Stimulated activated effector memory CD8-positive, alpha-beta T cell treated with anti-CD3 and anti-CD28 coated beads, Interleukin-12 subunit alpha, Interleukin-12 subunit beta, amount 100 ng/mL, for 72 hours (primary cell): Measurements from ENCODE around the gene CFAP43.
"Not testable (repeated sequence)": the region's sequence is repeated elsewhere in the genome, so short reads cannot be mapped to it uniquely, and the experiment has no call there.

Source experiments
- ATAC-seq: fragments of 150-1000 bp; cut with Tn5 transposase; 2 replicates; pipeline ENCODE4 v1.10.0; 2021
- DNase-seq, 2 donors: peaks; one replicate each; pipeline ENCODE4 v3.0.0; 2021 to 2022; ENCODE audit warnings: low spot score in 2 of 2
- H3K27ac Mint-ChIP-seq: one replicate; pipeline ENCODE4 v1.8.0; 2022; ENCODE audit warnings: mild to moderate bottlenecking, mixed read lengths
- H3K36me3 Mint-ChIP-seq: one replicate; pipeline ENCODE4 v1.8.0; 2022; ENCODE audit warnings: mild to moderate bottlenecking, mixed read lengths
- H3K4me1 Mint-ChIP-seq: one replicate; pipeline ENCODE4 v1.8.0; 2022; ENCODE audit warnings: mixed read lengths
- H3K4me3 Mint-ChIP-seq: one replicate; pipeline ENCODE4 v1.8.0; 2022; ENCODE audit warnings: mild to moderate bottlenecking, mixed read lengths
- H3K9me3 Mint-ChIP-seq: one replicate; pipeline ENCODE4 v1.8.0; 2022; ENCODE audit warnings: mixed read lengths

Gene CFAP43

GRCh38 chr10:104250371-104250770 is 18.2 kb upstream of the CFAP43 start:
- Mint-ChIP-seq H3K4me3 (no peak overlapping the region), H3K9me3 (no peaks in the 10 kb centered on the region), H3K4me1 (peaks cover 24% of the 10 kb centered on the region), H3K27ac (no peak overlapping the region), H3K36me3 (no peaks in the 10 kb centered on the region)
- ATAC-seq (no peak), DNase-seq (no peak)

DNA sequence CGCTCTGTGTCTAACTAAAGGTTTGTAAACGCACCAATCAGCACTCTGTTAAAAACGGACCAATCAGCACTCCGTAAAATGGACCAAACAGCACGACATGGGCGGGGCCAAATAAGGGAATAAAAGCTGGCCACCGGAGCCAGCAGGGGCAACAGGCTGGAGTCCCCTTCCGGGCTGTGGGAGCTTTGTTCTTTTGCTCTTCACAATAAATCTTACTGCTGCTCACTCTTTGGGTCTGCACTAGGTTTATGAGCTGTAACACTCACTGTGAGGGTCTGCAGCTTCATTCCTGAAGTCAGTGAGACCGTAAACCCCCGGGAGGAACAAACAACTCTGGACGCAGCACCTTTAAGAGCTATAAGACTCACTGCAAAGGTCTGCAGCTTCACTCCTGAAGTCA is 16.8 kb upstream of the CFAP43 start:
- not testable (repeated sequence) for H3K27ac Mint-ChIP-seq, H3K9me3 Mint-ChIP-seq, H3K36me3 Mint-ChIP-seq, DNase-seq, H3K4me3 Mint-ChIP-seq, ATAC-seq
- peaks cover 17% of the 10 kb centered on the region for H3K4me1 Mint-ChIP-seq

- DNase-seq (no peak), ATAC-seq (peak; percentile 79)
- no peak overlapping the region for H3K27ac Mint-ChIP-seq
- H3K36me3 Mint-ChIP-seq, result no peaks in the 10 kb centered on the region
- no peaks in the 10 kb centered on the region for H3K9me3 Mint-ChIP-seq
- H3K4me3 Mint-ChIP-seq, result peak overlapping the region; percentile 10
- H3K4me1 Mint-ChIP-seq, result peaks cover 7% of the 10 kb centered on the region
Measured at GRCh38 chr10:104247513-104248146, 15.5 kb upstream of the CFAP43 start.

- H3K27ac Mint-ChIP-seq, result no peak overlapping the region
- DNase-seq, result no peak
Measured at GRCh38 chr10:104246976-104247375, 14.8 kb upstream of the CFAP43 start.

DNA sequence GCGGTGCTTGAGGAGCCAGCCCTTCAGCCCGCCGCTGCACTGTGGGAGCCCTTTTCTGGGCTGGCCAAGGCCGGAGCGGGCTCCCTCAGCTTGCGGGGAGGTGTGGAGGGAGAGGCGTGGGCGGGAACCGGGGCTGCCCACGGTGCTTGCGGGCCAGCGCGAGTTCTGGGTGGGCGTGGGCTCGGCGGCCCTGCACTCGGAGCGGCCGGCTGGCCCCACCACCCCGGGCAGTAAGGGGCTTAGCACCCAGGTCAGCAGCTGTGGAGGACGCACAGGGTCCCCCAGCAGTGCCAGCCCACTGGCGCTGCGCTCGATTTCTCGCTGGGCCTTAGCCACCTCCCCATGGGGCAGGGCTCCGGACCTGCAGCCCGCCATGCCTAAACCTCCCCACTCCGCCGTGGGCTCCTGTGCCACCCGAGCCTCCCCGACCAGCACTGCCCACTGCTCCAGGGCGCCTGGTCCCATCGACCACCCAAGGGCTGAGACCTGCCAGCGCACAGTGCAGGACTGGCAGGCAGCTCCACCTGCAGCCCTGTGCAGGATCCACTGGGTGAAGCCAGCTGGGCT is 13.0 kb upstream of the CFAP43 start:
- Mint-ChIP-seq H3K36me3 (no peaks in the 10 kb centered on the region), H3K27ac (no peak overlapping the region)

More at GRCh38 chr10:104246976-104247375, 14.8 kb upstream of the CFAP43 start:
- Mint-ChIP-seq H3K36me3 (no peaks in the 10 kb centered on the region), H3K4me1 (peaks cover 7% of the 10 kb centered on the region), H3K9me3 (no peaks in the 10 kb centered on the region), H3K4me3 (peak overlapping the region; percentile 10)
- ATAC-seq, result peak; percentile 89

DNA sequence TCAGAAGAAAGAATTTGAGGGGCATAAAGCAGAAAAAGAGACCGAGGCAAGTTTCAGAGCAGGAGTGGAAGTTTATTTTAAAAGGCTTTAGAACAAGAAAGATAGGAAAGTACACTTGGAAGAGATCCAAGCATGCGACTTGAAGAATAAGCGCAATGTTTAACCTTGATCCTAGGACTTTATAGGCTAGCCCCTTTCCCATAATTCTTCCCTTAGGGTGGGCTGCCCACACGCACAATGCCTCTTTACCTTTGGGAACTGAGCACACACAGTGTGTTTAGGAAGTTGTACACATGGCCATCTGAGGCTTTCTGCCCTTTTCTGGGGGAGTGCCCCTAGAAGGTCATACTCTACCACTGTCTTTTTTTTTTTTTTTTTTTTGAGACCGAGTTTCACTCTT is 11.3 kb upstream of the CFAP43 start:
- H3K36me3 Mint-ChIP-seq, result no peaks in the 10 kb centered on the region
- DNase-seq (no peak), ATAC-seq (no peak)
- H3K9me3 Mint-ChIP-seq, result no peaks in the 10 kb centered on the region
- no peak overlapping the region for H3K4me3 Mint-ChIP-seq
- no peak overlapping the region for H3K27ac Mint-ChIP-seq
- H3K4me1 Mint-ChIP-seq, result peaks cover 7% of the 10 kb centered on the region

More for the DNA sequence above, 13.0 kb upstream of the CFAP43 start:
- DNase-seq (no peak), ATAC-seq (no peak)
- no peaks in the 10 kb centered on the region for H3K9me3 Mint-ChIP-seq
- no peak overlapping the region for H3K4me3 Mint-ChIP-seq
- H3K4me1 Mint-ChIP-seq, result peaks cover 7% of the 10 kb centered on the region

- H3K4me1 Mint-ChIP-seq, ATAC-seq, DNase-seq, H3K27ac Mint-ChIP-seq, H3K4me3 Mint-ChIP-seq, H3K9me3 Mint-ChIP-seq, H3K36me3 Mint-ChIP-seq: not testable (repeated sequence)
Measured at GRCh38 chr10:104243009-104243408, 10.8 kb upstream of the CFAP43 start.

GRCh38 chr10:104242545-104242944 is 10.4 kb upstream of the CFAP43 start:
- Mint-ChIP-seq H3K36me3 (no peaks in the 10 kb centered on the region), H3K9me3 (no peaks in the 10 kb centered on the region), H3K4me3 (no peak overlapping the region), H3K4me1 (peaks cover 7% of the 10 kb centered on the region), H3K27ac (no peak overlapping the region)
- no peak for DNase-seq
- ATAC-seq, result no peak

DNA sequence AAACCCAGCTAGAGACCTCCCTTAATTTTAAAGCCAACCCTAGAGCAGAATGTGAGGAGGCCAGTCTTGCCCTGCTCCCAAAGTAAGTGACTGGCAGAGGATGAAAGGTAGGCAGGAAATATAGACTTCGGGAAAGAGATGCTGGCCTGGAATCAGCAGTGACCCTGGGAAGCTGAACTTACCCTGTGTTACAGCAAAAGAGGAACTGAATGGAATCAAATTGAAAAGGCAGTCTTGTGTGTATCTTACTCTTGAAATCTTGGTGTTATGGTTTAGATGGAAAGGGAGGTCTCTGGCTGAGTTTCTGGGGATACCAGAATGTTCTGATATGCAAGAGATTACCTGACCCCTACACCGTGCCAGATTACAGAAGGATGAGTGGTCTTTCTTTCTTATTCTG is 7.9 kb upstream of the CFAP43 start:
- Mint-ChIP-seq H3K4me3 (no peak overlapping the region), H3K4me1 (no peaks in the 10 kb centered on the region), H3K36me3 (no peaks in the 10 kb centered on the region), H3K27ac (no peak overlapping the region), H3K9me3 (no peaks in the 10 kb centered on the region)
- ATAC-seq (no peak), DNase-seq (no peak)

GRCh38 chr10:104235801-104236200 is 3.6 kb upstream of the CFAP43 start:
- Mint-ChIP-seq H3K4me3 (no peak overlapping the region), H3K27ac (no peak overlapping the region), H3K4me1 (peaks cover 9% of the 10 kb centered on the region), H3K36me3 (peaks cover 16% of the 10 kb centered on the region), H3K9me3 (no peaks in the 10 kb centered on the region)
- ATAC-seq (no peak), DNase-seq (no peak)

DNA sequence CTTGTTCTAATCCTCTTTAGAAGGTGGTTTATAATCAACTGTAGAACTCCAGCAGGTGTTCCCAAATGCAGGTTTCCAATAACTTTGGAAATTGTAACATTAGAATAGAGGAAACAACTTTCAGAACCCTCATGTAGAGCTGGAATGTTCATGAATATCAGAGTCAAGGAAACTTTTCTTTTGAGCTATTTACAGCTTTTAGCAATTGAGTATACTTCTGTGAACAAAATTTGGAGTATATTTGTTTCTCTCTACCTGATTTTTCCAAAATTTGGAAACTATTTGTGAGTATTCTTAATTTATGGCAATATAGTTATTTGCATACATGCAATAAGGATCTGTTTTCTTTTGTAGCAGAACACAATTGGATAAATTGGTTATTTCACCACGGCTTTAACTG is 2.8 kb upstream of the CFAP43 start:
- no peak for ATAC-seq
- H3K27ac Mint-ChIP-seq, result no peak overlapping the region
- no peaks in the 10 kb centered on the region for H3K9me3 Mint-ChIP-seq
- peaks cover 16% of the 10 kb centered on the region for H3K36me3 Mint-ChIP-seq
- no peak for DNase-seq
- no peak overlapping the region for H3K4me3 Mint-ChIP-seq
- peaks cover 9% of the 10 kb centered on the region for H3K4me1 Mint-ChIP-seq

- Mint-ChIP-seq H3K4me3 (peak overlapping the region; percentile 40), H3K4me1 (peaks cover 9% of the 10 kb centered on the region), H3K27ac (no peak overlapping the region), H3K36me3 (peaks cover 16% of the 10 kb centered on the region), H3K9me3 (no peaks in the 10 kb centered on the region)
- DNase-seq (no peak), ATAC-seq (no peak)
Measured at GRCh38 chr10:104233817-104234216, 1.7 kb upstream of the CFAP43 start.

DNA sequence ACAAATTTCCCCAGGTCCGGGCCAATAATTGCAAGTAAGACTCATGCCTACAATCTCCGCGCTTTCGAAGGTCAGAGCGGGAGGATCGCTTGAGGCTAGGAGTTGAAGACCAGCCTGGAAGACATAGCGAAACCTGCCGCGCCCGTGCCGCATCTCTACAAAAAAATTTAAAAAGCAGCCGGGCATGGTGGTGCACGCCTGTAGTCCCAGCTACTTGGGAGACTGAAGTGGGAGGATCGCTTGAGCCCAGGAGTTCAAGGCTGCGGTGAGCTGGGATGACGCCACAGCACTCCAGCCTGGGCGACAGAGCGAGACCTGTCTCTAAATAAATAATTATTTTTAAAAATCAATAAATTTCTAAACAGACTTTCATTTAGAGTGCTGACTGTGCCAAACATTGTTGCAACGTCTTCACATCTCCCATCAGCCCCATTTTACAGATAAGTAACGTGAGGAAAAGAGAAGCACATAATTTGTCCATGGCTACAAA is 494 bp upstream of the CFAP43 start:
- H3K4me3 Mint-ChIP-seq, result peak overlapping the region; percentile 80
- peak overlapping the region; percentile 86 for H3K27ac Mint-ChIP-seq
- peaks cover 16% of the 10 kb centered on the region for H3K36me3 Mint-ChIP-seq
- H3K4me1 Mint-ChIP-seq, result peaks cover 9% of the 10 kb centered on the region
- no peak for DNase-seq
- peak; percentile 38 for ATAC-seq
- no peaks in the 10 kb centered on the region for H3K9me3 Mint-ChIP-seq

- peak overlapping the region; percentile 80 for H3K4me3 Mint-ChIP-seq
- H3K9me3 Mint-ChIP-seq, result no peaks in the 10 kb centered on the region
- H3K36me3 Mint-ChIP-seq, result peaks cover 16% of the 10 kb centered on the region
- no peak overlapping the region for H3K27ac Mint-ChIP-seq
- peaks cover 9% of the 10 kb centered on the region for H3K4me1 Mint-ChIP-seq
- ATAC-seq (no peak), DNase-seq (no peak)
Measured at GRCh38 chr10:104230490-104230889, 1.7 kb downstream of the CFAP43 start.

DNA sequence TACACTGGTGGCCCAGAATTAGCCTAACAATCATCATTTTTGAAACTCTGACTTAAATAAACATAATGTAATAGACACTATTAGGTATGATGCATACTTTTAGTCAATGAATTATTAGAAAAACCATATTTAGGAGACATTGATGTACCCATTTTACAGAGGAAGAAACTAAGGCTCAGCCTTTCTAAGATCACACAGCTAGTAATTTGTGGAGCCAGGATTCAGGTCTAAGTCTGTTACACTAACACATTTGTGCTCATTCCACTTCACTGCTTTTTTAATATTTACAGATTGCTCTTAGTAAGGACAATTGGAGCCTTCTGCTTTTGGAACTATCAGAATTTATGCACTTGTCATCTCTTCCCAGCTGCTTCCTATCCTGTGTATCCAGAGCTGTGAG is 8.9 kb downstream of the CFAP43 start:
- no peak for ATAC-seq
- Mint-ChIP-seq H3K9me3 (no peaks in the 10 kb centered on the region), H3K27ac (no peak overlapping the region), H3K4me3 (no peak overlapping the region), H3K4me1 (peaks cover 8% of the 10 kb centered on the region), H3K36me3 (no peaks in the 10 kb centered on the region)
- no peak for DNase-seq

DNA sequence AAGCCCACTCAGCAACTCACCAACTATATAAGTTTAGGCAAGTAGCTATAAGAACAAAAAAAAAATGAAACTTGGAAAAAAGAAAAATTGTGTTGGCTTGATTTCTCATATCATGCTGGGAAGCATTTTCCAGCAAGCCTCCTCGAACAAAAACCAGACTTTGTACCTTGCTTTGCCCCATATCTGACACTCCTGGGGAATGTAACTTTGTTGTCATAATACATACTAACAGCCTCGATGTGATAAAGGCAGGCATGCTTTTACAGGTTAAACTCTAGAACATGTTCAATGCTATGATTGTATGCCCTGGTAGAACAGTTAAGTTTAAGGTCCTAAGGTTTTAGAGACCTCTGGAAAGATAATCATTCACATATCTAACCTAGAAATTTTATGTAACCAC is 11.6 kb downstream of the CFAP43 start:
- Mint-ChIP-seq H3K27ac (no peak overlapping the region), H3K4me3 (no peak overlapping the region), H3K9me3 (no peaks in the 10 kb centered on the region), H3K4me1 (peaks cover 8% of the 10 kb centered on the region), H3K36me3 (no peaks in the 10 kb centered on the region)
- ATAC-seq, result no peak
- DNase-seq, result no peak
